Kidney (tissue), 14 donors: ENCODE measurements around the gene MAP4K1. TPM values are rescaled to one million over a fixed set of nuclear protein-coding genes. Genes with fewer than 3 reads are reported as not detected.
"Not testable (repeated sequence)": the region's sequence is repeated elsewhere in the genome, so short reads cannot be mapped to it uniquely, and the experiment has no call there.

Experiments
- DNase-seq, 5 donors: peaks; one replicate each; pipeline ENCODE4 v3.0.0-alpha.2; 2013 to 2020
- FAIRE-seq: peaks from 2 replicates; lab custom pipeline; 2012; peaks lifted over from hg19 to GRCh38; lab: Jason Lieb, UNC
- H3K27ac ChIP-seq, 2 donors: one replicate each; pipeline ENCODE4 v1.7.0; 2013; ENCODE audit warnings: low read depth in 2 of 2, low read length in 2 of 2, inconsistent platforms in 1 of 2
- H3K27me3 ChIP-seq: one replicate; pipeline ENCODE4 v1.7.1; 2013; ENCODE audit warnings: low read length, inconsistent platforms; ENCODE audit not compliant: control insufficient read depth, insufficient read depth
- H3K36me3 ChIP-seq, 3 donors: one replicate each; pipeline versions ENCODE4 v1.7.0 to v1.7.1; 2013; ENCODE audit warnings: low read length in 3 of 3, control low read depth in 1 of 3, inconsistent platforms in 1 of 3; ENCODE audit not compliant: insufficient read depth in 3 of 3, control insufficient read depth in 2 of 3
- H3K4me1 ChIP-seq, 3 donors: one replicate each; pipeline versions ENCODE4 v1.7.0 to v1.7.1; 2013; ENCODE audit warnings: low read length in 3 of 3, inconsistent platforms in 1 of 3, low read depth in 1 of 3; ENCODE audit not compliant: control insufficient read depth in 2 of 3, insufficient read depth in 2 of 3
- H3K4me3 ChIP-seq, 3 donors: one replicate each; pipeline versions ENCODE4 v1.7.0 to v1.8.1; 2013; ENCODE audit warnings: low read length in 3 of 3, control low read depth in 1 of 3, inconsistent platforms in 1 of 3
- H3K9ac ChIP-seq, 3 donors: one replicate each; pipeline versions ENCODE4 v1.7.0 to v1.7.1; 2013; ENCODE audit warnings: low read length in 3 of 3, control low read depth in 1 of 3, inconsistent platforms in 1 of 3
- H3K9me3 ChIP-seq, 3 donors: one replicate each; pipeline versions ENCODE4 v1.7.0 to v1.7.1; 2013; ENCODE audit warnings: low read length in 3 of 3, control low read depth in 1 of 3, inconsistent platforms in 1 of 3; ENCODE audit not compliant: control insufficient read depth in 2 of 3, insufficient read depth in 1 of 3
- intact Hi-C: fragments of 100-400 bp; cut with DNase I; formaldehyde crosslinking; loops from one replicate; pipeline ENCODE4 v1.11.1; 2022
- polyA plus RNA-seq: library from polyadenylated mRNA; stranded (reverse); fragments of 350-450 nt; fragmentation: Illumina TruSeq; extraction: RNeasy Lipid Tissue Mini Kit (QIAGEN cat#74804); gene quantifications from one replicate; pipeline ENCODE4 v1.2.3, GENCODE V29; 2014; ENCODE audit warnings: low read depth, low replicate concordance; ENCODE audit not compliant: insufficient read depth
- total RNA-seq: library from RNA; stranded (reverse); fragmentation: NEBNext Ultra II Directional; extraction: Animal tissue kit (Norgen Biotek cat#: 25700); gene quantifications from one replicate; pipeline ENCODE4 v1.2.1, GENCODE V29; 2021
- TF ChIP-seq, protein P1 (sequence below): IDR thresholded peaks from 3 replicates; pipeline ENCODE4 v1.5.1; 2012; ENCODE audit warnings: mild to moderate bottlenecking, moderate library complexity, borderline replicate concordance; ENCODE audit not compliant: insufficient read depth; ENCODE audit errors: extremely low read depth
- donor health status: control.
- donor health status: control.
- donor health status: control.
- donor health status: control.
- donor health status: control.
- donor health status: DM: yes; HTN: yes; CAD: no.
- donor health status: Normal renal cell carcinoma (clear cell type).

MAP4K1 gene
- total and polyA plus RNA-seq, 2 donors from 2014 or later: 3.9 to 17.7 TPM

DNA sequence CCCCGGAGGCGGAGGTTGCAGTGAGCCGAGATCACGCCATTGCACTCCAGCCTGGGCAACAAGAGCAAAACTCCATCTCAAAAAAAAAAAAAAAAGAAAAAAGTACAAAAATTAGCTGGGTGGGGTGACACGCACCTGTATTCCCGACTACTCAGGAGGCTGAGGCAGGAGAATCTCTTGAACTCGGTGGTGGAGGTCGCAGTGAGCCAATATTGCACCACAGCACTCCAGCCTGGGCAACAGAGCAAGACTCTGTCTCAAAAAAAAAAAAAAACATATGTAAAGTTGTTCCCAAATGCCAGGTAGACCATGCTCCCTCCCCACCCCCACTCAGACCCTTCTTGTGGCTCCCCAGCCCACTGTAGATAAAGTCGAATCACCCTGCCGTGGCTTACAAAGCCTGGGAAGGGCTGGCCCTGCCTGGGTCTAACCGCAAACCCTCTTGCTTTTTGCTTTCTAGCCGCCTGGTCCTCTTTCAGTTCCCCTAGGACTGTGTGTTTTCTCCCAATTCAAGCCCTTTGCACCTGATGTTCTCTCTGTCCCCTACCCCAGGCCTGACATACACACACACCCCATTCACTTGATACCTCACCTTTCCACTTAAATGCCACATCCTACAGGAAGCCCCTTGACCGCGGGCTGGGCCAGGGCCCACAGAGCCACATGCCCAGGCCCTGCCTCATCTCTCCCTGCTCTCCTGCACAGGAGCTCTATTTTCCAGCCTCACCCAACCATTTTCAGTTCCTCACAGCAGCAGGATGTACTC, 34.4 kb downstream of the MAP4K1 start:
- Histone ChIP-seq H3K36me3 (no peaks in the 10 kb centered on the region), H3K4me3 (no peak overlapping the region), H3K9me3 (no peaks in the 10 kb centered on the region), H3K4me1 (no peaks in the 10 kb centered on the region), H3K27ac (no peak overlapping the region), H3K27me3 (no peaks in the 10 kb centered on the region), H3K9ac (no peak overlapping the region)
- TF ChIP-seq, protein P1, sequence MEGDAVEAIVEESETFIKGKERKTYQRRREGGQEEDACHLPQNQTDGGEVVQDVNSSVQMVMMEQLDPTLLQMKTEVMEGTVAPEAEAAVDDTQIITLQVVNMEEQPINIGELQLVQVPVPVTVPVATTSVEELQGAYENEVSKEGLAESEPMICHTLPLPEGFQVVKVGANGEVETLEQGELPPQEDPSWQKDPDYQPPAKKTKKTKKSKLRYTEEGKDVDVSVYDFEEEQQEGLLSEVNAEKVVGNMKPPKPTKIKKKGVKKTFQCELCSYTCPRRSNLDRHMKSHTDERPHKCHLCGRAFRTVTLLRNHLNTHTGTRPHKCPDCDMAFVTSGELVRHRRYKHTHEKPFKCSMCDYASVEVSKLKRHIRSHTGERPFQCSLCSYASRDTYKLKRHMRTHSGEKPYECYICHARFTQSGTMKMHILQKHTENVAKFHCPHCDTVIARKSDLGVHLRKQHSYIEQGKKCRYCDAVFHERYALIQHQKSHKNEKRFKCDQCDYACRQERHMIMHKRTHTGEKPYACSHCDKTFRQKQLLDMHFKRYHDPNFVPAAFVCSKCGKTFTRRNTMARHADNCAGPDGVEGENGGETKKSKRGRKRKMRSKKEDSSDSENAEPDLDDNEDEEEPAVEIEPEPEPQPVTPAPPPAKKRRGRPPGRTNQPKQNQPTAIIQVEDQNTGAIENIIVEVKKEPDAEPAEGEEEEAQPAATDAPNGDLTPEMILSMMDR: no peak
- intact Hi-C loops: no loop called here
- FAIRE-seq: no peak
- DNase-seq: no peak

DNA sequence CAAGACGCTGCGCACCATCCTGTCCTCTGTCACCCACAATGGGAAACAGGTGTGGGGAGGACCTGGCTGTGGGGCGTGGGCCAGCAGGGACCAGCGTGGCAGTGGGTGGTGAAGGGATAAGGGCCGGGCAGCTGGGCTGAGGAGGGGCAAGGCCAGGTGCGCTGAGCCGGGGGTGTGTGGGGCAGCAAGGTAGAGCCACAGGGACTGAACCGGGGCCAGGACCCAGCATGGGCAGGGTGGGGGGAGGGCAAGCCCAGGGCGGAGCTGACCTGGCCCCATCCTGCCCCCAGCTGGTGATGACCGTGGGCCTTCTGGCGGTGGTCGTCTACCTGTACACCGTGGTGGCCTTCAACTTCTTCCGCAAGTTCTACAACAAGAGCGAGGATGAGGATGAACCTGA, 37.7 kb downstream of the MAP4K1 start:
- TF ChIP-seq, protein P1: no peak
- no peaks in the 10 kb centered on the region for H3K9me3 ChIP-seq
- DNase-seq: no peak
- H3K4me3 ChIP-seq: no peak overlapping the region
- no peak for FAIRE-seq
- intact Hi-C loops: no loop called here
- no peak overlapping the region for H3K9ac ChIP-seq
- H3K4me1 ChIP-seq: no peaks in the 10 kb centered on the region
- no peaks in the 10 kb centered on the region for H3K27me3 ChIP-seq
- H3K36me3 ChIP-seq: no peaks in the 10 kb centered on the region
- H3K27ac ChIP-seq: no peak overlapping the region

DNA sequence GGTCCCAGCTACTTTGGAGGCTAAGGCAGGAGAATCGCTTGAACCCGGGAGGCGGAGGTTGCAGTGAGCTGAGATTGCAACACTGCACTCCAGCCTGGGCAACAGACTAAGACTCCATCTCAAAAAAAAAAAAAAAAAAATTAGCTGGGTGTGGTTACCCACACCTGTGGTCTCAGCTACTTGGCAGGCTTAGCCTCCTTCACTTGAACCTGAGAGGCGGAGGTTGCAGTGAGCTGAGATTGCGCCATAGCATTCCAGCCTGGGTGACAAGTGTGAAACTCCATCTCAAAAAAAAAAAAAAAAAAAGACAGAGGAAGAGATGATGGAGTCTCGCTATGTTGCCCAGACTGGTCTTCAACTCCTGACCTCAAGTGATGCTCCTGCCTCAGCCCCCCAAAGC, 38.4 kb downstream of the MAP4K1 start:
- intact Hi-C loops: not testable (repeated sequence)

DNA sequence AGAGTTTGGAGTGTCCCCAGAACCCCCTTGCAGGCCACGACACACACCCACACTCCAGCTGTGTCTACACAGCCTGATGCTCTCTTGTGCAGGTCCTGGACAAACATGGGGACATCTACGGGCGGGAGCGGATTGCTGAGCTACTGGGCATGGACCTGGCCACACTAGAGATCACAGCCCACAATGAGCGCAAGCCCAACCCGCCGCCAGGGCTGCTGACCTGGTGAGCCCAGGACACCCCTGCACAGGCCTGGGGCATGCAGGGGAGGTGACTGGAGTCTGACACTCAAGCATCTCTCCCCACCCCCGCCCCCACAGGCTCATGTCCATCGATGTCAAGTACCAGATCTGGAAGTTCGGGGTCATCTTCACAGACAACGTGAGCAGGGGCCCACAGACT, 39.9 kb downstream of the MAP4K1 start:
- intact Hi-C loops: no loop called here
- Histone ChIP-seq H3K9ac (no peak overlapping the region), H3K4me1 (no peaks in the 10 kb centered on the region), H3K27ac (no peak overlapping the region), H3K9me3 (no peaks in the 10 kb centered on the region), H3K27me3 (no peaks in the 10 kb centered on the region), H3K36me3 (no peaks in the 10 kb centered on the region), H3K4me3 (no peak overlapping the region)
- FAIRE-seq (no peak), DNase-seq (no peak)
- TF ChIP-seq, protein P1: no peak

More for the DNA sequence above, 38.4 kb downstream of the MAP4K1 start:
- H3K27ac ChIP-seq, H3K4me3 ChIP-seq, H3K4me1 ChIP-seq, FAIRE-seq, DNase-seq, H3K36me3 ChIP-seq, H3K27me3 ChIP-seq, H3K9ac ChIP-seq, H3K9me3 ChIP-seq: not testable (repeated sequence)
